Bronchial epithelial cell (primary cell): ENCODE measurements around the gene DNM2. TPM values are rescaled to one million over a fixed set of nuclear protein-coding genes. Genes with fewer than 3 reads are reported as not detected.

Experiments
- DNase-seq: peaks from one replicate; pipeline ENCODE4 v3.0.0-alpha.2; 2010; ENCODE audit warnings: low read depth
- FAIRE-seq: peaks from 2 replicates; lab custom pipeline; 2011; peaks lifted over from hg19 to GRCh38; lab: Jason Lieb, UNC
- H3K27me3 ChIP-seq: 2 replicates; pipeline ENCODE4 v1.5.1; 2011; ENCODE audit warnings: low read length; ENCODE audit not compliant: control insufficient read depth, insufficient read depth
- H3K36me3 ChIP-seq: 2 replicates; pipeline ENCODE4 v1.5.1; 2011; ENCODE audit warnings: low read length; ENCODE audit not compliant: control insufficient read depth, insufficient read depth
- H3K4me3 ChIP-seq: 2 replicates; pipeline ENCODE4 v1.5.1; 2011; ENCODE audit warnings: mild to moderate bottlenecking, low read depth, low read length, control low read depth
- CTCF ChIP-seq: IDR thresholded peaks from 2 replicates; pipeline ENCODE4 v1.5.1; 2011; ENCODE audit warnings: mild to moderate bottlenecking, moderate library complexity, low read length, control low read depth, inconsistent platforms; ENCODE audit not compliant: insufficient read depth, severe bottlenecking
- total RNA-seq: library from RNA; depleted of rRNA; stranded (reverse); fragments of >200 nt; gene quantifications from 2 replicates; pipeline ENCODE4 v1.2.1, GENCODE V29; 2014

Gene DNM2
- total RNA-seq, 1 donor from 2014 or later, result 68.4 TPM

GRCh38 chr19:10686661-10687517 lies 31.0 kb upstream of the DNM2 start:
- Histone ChIP-seq H3K36me3 (peaks cover 61% of the 10 kb centered on the region), H3K4me3 (no peak overlapping the region), H3K27me3 (no peaks in the 10 kb centered on the region)
- TF ChIP-seq CTCF, result no peak
- FAIRE-seq (no peak), DNase-seq (peak; percentile 41)

GRCh38 chr19:10687518-10688288 lies 30.2 kb upstream of the DNM2 start:
- TF ChIP-seq CTCF, result no peak
- Histone ChIP-seq H3K36me3 (peaks cover 53% of the 10 kb centered on the region), H3K27me3 (no peaks in the 10 kb centered on the region), H3K4me3 (no peak overlapping the region)
- no peak for FAIRE-seq
- DNase-seq, result no peak

GRCh38 chr19:10688545-10689280 lies 29.2 kb upstream of the DNM2 start:
- FAIRE-seq, result no peak
- H3K4me3 ChIP-seq, result no peak overlapping the region
- H3K36me3 ChIP-seq, result peaks cover 43% of the 10 kb centered on the region
- no peak for TF ChIP-seq CTCF
- DNase-seq, result no peak
- H3K27me3 ChIP-seq, result no peaks in the 10 kb centered on the region

- Histone ChIP-seq H3K4me3 (no peak overlapping the region), H3K36me3 (peaks cover 37% of the 10 kb centered on the region), H3K27me3 (no peaks in the 10 kb centered on the region)
- no peak for DNase-seq
- TF ChIP-seq CTCF, result no peak
- FAIRE-seq, result peak; percentile 18
Observed at GRCh38 chr19:10690341-10690781, 27.5 kb upstream of the DNM2 start.

GRCh38 chr19:10691178-10691881 lies 26.5 kb upstream of the DNM2 start:
- Histone ChIP-seq H3K27me3 (no peaks in the 10 kb centered on the region), H3K36me3 (peaks cover 34% of the 10 kb centered on the region), H3K4me3 (no peak overlapping the region)
- FAIRE-seq (peak; percentile 88), DNase-seq (no peak)
- TF ChIP-seq CTCF, result no peak
